Activated naive CD4-positive, alpha-beta T cell treated with anti-CD3 and anti-CD28 coated beads, Interleukin-2, amount 50 U/mL, for 16 hours (primary cell): ENCODE results near the gene INAFM2.

Experiments
- DNase-seq: peaks from one replicate; pipeline ENCODE4 v3.0.0-alpha.2; 2020

Gene INAFM2

GRCh38 chr15:40287968-40288367 lies 35.5 kb upstream of the INAFM2 start:
- no peak for DNase-seq

DNA sequence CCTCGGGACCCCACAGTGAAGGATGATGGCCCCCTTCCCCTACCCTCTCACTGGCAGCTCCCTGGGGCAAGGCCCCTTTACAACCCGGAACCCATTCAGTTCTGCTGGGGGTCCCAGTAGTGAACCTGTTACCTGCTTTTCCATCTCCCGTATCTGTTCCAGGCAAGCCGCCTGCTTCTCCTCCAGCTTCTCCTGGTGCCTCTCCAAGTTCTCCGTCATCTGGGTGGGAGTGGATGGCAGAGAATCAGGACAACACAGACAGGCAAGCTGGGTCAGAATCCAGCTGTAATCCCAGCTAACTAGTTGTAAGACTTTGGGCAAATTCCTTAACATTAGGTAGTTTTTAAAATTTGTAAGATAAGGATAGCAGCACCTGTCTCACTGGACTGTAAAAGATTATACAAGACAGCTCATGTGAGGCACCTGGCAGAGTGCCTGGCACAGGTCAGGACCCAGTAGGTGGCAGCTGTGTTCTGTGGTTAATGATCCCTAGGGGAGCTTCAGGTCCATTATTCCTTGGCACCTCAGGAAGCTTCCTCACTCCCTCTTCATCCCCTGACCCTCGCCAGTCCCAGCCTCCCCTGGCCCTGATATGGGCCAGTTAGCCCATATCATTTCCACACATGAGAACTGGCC lies 34.2 kb upstream of the INAFM2 start:
- no peak for DNase-seq

DNA sequence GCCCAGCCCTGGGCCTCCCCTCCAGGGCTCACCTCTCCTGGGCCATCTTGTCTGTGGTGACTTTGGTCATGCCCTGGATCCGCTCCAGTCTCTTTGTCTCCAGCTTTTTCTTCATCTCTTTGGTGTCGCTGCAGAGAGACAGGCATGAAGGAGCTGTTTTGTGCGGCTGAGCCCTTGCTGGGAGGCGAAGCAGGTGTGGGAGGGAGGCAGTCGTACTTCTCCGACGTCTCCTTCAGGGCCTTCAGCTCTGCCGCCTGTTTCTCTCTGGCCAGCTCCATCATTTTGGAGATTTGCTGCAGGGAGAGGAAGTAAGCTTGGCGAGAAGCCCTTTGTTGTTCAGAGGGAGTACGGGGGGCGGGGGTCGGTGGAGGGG lies 33.0 kb upstream of the INAFM2 start:
- DNase-seq: no peak

DNA sequence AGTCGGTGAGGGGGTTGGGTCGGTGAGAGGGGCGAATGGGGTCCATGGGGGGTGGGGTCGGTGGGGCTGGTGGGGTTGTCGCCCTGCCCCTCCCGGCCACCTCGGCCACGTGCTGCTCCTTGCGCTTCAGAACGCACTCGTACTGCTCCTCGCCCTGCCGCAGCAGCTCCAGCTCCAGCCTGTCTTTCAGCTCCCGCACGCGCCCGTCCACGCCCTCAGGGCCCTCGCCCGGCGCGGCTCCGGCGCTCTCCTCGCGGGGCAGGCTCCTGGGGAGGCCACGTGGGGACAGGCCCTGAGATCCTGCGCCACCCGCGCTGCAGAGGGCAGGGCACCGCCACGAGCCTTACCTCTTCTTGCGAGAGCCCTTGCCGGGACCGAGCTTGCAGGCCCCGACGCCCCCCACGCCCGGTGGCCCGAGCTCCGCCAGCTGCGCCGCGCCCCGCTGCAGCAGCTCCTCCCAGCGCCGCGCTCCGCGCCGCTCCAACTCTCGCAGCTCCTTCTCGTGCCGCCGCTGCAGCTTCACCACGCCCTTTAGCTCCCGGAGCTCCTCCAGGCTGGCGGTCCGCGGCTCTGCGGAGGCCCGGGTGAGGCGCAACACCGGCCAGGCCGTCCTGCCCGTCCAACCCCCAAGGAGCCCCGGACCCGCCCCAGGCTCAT lies 32.4 kb upstream of the INAFM2 start:
- no peak for DNase-seq

DNA sequence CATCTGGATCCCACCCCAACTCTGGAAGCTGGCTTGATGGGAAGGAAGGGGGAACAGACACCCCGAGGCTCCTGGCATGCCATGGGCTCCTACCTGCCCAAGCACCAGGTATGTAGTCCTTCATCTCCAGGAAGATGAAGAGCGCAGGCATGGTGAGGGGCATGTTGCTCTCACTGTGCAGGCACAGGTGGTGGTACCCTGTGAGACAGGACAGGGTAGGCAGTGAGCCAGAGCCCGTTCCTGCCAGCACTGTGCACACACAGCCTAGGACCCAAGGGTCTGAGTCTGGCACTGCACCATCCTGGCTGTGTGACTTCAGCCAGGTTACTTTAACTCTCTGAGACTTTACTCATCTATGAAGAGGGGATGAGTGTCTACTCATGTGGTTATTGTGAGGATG lies 31.2 kb upstream of the INAFM2 start:
- DNase-seq: no peak

- no peak for DNase-seq
Measured at GRCh38 chr15:40293006-40293405, 30.5 kb upstream of the INAFM2 start.

- no peak for DNase-seq
Measured at GRCh38 chr15:40293905-40294895, 29.3 kb upstream of the INAFM2 start.

- no peak for DNase-seq
Measured at GRCh38 chr15:40295297-40295696, 28.2 kb upstream of the INAFM2 start.

DNA sequence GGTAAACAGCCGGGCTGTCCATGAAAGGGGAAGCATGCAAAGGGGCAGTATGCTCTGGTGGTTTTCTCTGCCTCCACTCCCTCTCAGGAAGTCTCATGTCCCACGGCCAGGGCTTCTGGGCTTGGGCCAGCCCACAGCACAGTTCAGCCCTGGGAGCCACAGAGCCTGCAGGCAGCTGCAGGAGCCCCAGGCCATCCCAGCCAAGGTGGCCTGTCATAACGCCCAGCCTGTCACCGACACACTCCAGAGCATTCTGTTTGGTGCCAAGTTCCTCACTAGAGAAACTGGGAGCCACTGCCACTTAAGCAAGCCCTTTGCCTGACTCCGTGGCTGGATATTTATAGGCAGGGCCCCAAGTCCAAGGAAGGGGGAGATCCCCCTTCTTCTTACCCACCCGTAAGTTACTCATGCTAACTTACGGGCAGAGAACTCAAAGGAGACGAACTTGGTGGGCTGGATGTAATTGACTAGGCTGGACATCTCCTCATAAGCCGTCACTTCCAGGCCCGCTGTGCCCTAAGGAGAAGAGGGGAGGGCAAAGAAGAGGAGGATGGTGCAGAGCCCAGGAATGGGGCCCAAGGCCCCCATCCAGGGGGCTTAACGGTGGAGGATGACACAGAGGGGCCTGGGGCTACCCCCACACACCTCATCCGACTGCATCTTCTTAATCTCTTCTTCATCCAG lies 27.5 kb upstream of the INAFM2 start:
- DNase-seq: no peak

- no peak for DNase-seq
Measured at GRCh38 chr15:40296561-40297230, 26.8 kb upstream of the INAFM2 start.

GRCh38 chr15:40297356-40297755 lies 26.1 kb upstream of the INAFM2 start:
- no peak for DNase-seq

- DNase-seq: no peak
Measured at GRCh38 chr15:40298216-40298935, 25.1 kb upstream of the INAFM2 start.

- DNase-seq: no peak
Measured at GRCh38 chr15:40300367-40300766, 23.1 kb upstream of the INAFM2 start.

DNA sequence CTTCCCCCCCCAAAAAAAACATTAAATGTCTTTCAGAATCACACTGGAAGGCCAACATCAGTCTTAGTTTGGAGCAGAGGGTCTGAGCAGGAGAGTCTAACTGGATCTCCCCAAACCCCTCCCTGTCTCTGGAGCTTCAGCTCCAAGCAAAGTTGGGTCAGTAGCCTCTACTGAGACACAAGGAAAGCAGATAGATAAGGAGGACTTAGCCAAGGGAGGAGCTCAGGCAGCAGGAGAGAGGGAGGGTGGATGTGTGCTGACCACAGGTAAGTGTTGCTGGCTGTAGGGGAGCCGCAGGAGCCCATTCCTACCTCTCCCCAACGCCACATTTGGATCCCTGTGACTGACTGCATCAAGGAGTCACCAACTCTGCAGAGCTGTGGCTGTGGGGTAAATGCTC lies 22.7 kb upstream of the INAFM2 start:
- DNase-seq: no peak

DNA sequence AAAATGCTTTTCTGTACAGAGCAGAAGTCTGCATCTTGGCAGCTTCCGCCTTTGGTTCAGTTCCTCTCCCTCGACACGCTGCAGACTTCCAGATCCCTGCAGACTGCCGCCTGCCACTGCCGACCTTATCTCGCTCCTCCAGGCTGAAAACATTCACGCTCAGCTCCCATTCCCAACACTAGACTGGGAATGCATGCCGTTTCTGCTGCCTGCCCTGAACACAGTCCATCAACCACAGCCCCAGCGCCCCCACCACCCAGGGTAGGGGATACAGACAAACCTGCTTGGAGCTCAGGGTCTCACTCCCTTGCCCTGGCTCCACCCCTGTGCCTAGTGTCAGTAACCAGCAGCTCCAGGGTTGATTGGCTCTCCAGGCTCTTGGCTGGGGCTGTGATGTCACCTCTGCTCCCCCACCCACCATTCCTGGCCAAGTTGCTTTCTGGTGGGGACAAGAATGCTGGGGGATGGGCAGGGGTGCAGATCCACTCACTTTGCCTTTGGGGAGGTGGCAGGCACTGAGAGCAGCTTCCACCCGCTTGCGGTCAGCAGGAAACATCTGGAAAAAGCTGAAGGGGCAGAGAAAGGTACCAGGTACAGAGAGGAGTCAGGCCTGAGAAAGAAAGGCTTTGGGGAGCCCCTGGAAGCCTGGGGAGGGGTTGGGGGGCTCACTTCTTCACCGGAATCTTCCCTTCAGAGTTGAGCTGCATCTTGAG lies 21.9 kb upstream of the INAFM2 start:
- no peak for DNase-seq

GRCh38 chr15:40302288-40302886 lies 21.1 kb upstream of the INAFM2 start:
- no peak for DNase-seq

GRCh38 chr15:40302981-40303380 lies 20.5 kb upstream of the INAFM2 start:
- DNase-seq: no peak

DNA sequence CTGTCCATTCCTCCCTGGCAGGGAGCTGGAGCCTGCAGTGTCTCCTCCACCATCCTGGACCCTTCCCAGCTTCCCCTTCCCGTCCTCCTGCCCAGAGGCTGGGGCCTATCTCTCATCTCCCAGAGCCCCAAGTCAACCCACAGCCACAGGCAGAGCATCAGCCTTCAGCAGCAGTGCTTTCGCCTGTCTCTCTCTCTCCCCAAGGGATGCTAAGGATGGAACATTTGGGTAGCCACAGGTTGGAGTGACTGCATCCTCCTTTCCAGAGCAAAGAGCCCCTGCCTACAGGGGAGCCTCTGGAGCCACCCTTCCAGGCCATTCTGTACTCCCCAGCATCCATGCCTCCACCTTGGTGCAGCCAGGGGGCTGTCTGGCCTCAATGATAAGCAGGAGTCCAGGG lies 19.9 kb upstream of the INAFM2 start:
- DNase-seq: no peak

DNA sequence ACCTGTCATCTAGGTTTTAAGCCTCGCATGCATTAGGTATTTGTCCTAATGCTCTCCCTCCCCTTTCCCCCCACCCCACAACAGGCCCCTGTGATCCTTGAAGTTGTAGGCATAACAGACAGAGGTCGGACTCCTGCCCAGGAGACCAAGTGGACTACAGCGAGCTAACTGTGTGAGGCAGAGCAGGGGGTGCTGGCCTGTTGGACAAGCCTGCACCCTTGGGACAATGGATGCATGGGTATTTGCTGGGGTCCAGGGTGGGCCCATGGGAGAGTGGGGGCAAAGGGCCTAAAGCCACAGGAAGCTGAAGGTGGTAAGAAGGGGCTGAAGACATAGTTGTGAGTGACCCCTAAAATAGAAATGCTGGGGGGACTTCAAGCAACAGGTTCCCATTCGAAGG lies 18.2 kb upstream of the INAFM2 start:
- no peak for DNase-seq

GRCh38 chr15:40306371-40306770 lies 17.1 kb upstream of the INAFM2 start:
- DNase-seq: no peak

GRCh38 chr15:40306908-40307307 lies 16.6 kb upstream of the INAFM2 start:
- DNase-seq: no peak
